DMS79 (cell line): Measurements from ENCODE around the gene KRTAP6-1.

Experiments
- DNase-seq: peaks from one replicate; lab custom pipeline; 2025; lab: John Stamatoyannopoulos, UW

The KRTAP6-1 gene

GRCh38 chr21:30577766-30578165, 36.0 kb downstream of the KRTAP6-1 start:
- DNase-seq, result no peak

- DNase-seq, result no peak
Observed at GRCh38 chr21:30567617-30568016, 46.1 kb downstream of the KRTAP6-1 start.

- DNase-seq, result no peak
Observed at GRCh38 chr21:30563630-30564029, 50.1 kb downstream of the KRTAP6-1 start.
